A549 (cell line): ENCODE data around the gene TPSAB1. TPM values are rescaled to one million over a fixed set of nuclear protein-coding genes. Genes with fewer than 3 reads are reported as not detected.
"Not testable (repeated sequence)": the region's sequence is repeated elsewhere in the genome, so short reads cannot be mapped to it uniquely, and the experiment has no call there.

Source experiments
- ATAC-seq, 2 experiments: fragments of 200-7000 bp in 1 of 2; fragments of >200 bp in 1 of 2; cut with Nextera tagmentation in 1 of 2; cut with Tn5 transposase in 1 of 2; 3 replicates each; pipeline versions ENCODE4 v1.8.0 to v1.9.1; 2018 to 2020; ENCODE audit warnings: mild to moderate bottlenecking in 1 of 2, moderate library complexity in 1 of 2
- CTCF ChIA-PET: fragments of 300-600 bp; sonication (Branson Sonifier 250); formaldehyde crosslinking; extraction: SDS; loops from one replicate; lab custom pipeline; 2021; ENCODE audit warnings: antibody characterized with exemption, inconsistent platforms; lab: Yijun Ruan, JAX
- POLR2A ChIA-PET: fragments of 350-600 bp; formaldehyde crosslinking; extraction: SDS; loops from one replicate; lab custom pipeline; 2021; ENCODE audit warnings: antibody characterized with exemption, inconsistent platforms; lab: Yijun Ruan, JAX
- DNase-seq, 2 experiments: peaks; one replicate each; pipeline versions ENCODE4 v3.0.0 to v3.0.0-alpha.2; 2011 to 2016; ENCODE audit warnings: low read depth in 1 of 2, low spot score in 1 of 2
- FAIRE-seq: peaks from 2 replicates; lab custom pipeline; 2011; peaks lifted over from hg19 to GRCh38; lab: Jason Lieb, UNC
- H3K27ac ChIP-seq, 2 experiments: fragments of >200 bp; sonication (Bioruptor Twin); formaldehyde crosslinking; 3 replicates each; pipeline ENCODE4 v1.5.1; 2016 to 2017
- H3K4me1 ChIP-seq: fragments of >200 bp; sonication (Bioruptor Twin); formaldehyde crosslinking; 3 replicates; pipeline ENCODE4 v1.6.1; 2016
- H3K4me2 ChIP-seq: fragments of >200 bp; sonication (Bioruptor Twin); formaldehyde crosslinking; 3 replicates; pipeline ENCODE4 v1.6.1; 2016
- H3K4me3 ChIP-seq: fragments of >200 bp; sonication (Bioruptor Twin); formaldehyde crosslinking; 3 replicates; pipeline ENCODE4 v1.5.1; 2016
- H3K9me3 ChIP-seq: fragments of >200 bp; sonication (Bioruptor Twin); formaldehyde crosslinking; 3 replicates; pipeline ENCODE4 v1.6.1; 2016
- CHD4 ChIP-seq: fragments of 200-600 bp; sonication (generic); IDR thresholded peaks from 2 replicates; pipeline ENCODE4 v1.6.1; 2016; ENCODE audit warnings: antibody characterized with exemption, mild to moderate bottlenecking, borderline replicate concordance
- ESRRA ChIP-seq: fragments of 150-350 bp; IDR thresholded peaks from 2 replicates; pipeline ENCODE4 v1.6.1; 2014; ENCODE audit warnings: mild to moderate bottlenecking, low read length, borderline replicate concordance
- FOXS1 ChIP-seq: fragments of 250-450 bp; sonication (Bioruptor Pico); IDR thresholded peaks from 2 replicates; pipeline ENCODE4 v1.5.0; 2020; ENCODE audit warnings: mild to moderate bottlenecking, moderate library complexity
- GATA3 ChIP-seq: IDR thresholded peaks from 2 replicates; pipeline ENCODE4 v1.6.1; 2012; ENCODE audit warnings: borderline replicate concordance
- HDAC2 ChIP-seq: fragments of 200-600 bp; sonication (generic); IDR thresholded peaks from 2 replicates; pipeline ENCODE4 v1.6.1; 2016
- HEYL ChIP-seq: fragments of 250-450 bp; sonication (Bioruptor Pico); IDR thresholded peaks from 2 replicates; pipeline ENCODE4 v1.8.0; 2021; ENCODE audit warnings: mild to moderate bottlenecking, moderate library complexity
- JUNB ChIP-seq: fragments of >200 bp; sonication (Bioruptor Twin); formaldehyde crosslinking; IDR thresholded peaks from 2 replicates; pipeline ENCODE4 v1.6.1; 2016
- KDM1A ChIP-seq: fragments of 200-600 bp; sonication (generic); IDR thresholded peaks from 2 replicates; pipeline ENCODE4 v1.6.1; 2016; ENCODE audit warnings: low read depth, mild to moderate bottlenecking
- KDM5A ChIP-seq: fragments of 200-600 bp; sonication (generic); IDR thresholded peaks from 2 replicates; pipeline ENCODE4 v1.6.1; 2016; ENCODE audit warnings: antibody characterized with exemption, mild to moderate bottlenecking
- MAZ ChIP-seq: fragments of 150-350 bp; IDR thresholded peaks from 2 replicates; pipeline ENCODE4 v1.6.1; 2014; ENCODE audit warnings: antibody characterized with exemption, low read depth, low read length, borderline replicate concordance
- RARB ChIP-seq: fragments of 250-450 bp; sonication (Bioruptor Pico); IDR thresholded peaks from 2 replicates; pipeline ENCODE4 v1.8.0; 2021; ENCODE audit warnings: mild to moderate bottlenecking, moderate library complexity
- RCOR1 ChIP-seq: fragments of 150-350 bp; IDR thresholded peaks from 2 replicates; pipeline ENCODE4 v1.6.1; 2014; ENCODE audit warnings: antibody characterized with exemption, low read length, low read depth
- RFX5 ChIP-seq: fragments of 450-650 bp; IDR thresholded peaks from 2 replicates; pipeline ENCODE4 v1.7.1; 2014; ENCODE audit warnings: antibody characterized with exemption, mild to moderate bottlenecking, moderate library complexity
- SREBF2 ChIP-seq: fragments of 450-650 bp; IDR thresholded peaks from 2 replicates; pipeline ENCODE4 v1.6.1; 2014; ENCODE audit warnings: mild to moderate bottlenecking, moderate library complexity
- WGBS: methylation state at CpG from one replicate; pipeline ENCODE4 v1.1.6; 2017; ENCODE audit errors: missing lambda C conversion rate; 5-methylcytosine and 5-hydroxymethylcytosine counted together
- polyA plus RNA-seq, 4 experiments: library from polyadenylated mRNA; depleted of rRNA in 3 of 4; stranded (reverse); fragments of >200 nt; fragmentation: RNase III in 1 of 4; extraction: RNeasy Plus Mini Kit Qiagen cat#74134 plus additional on column Dnase treatment in 1 of 4; gene quantifications; 2 replicates in 3 of 4; 3 replicates in 1 of 4; pipeline ENCODE4 v1.2.3, GENCODE V29; 2011 to 2017
- TF ChIP-seq, protein P1 (sequence below): IDR thresholded peaks from 2 replicates; pipeline ENCODE4 v1.6.1; 2012; ENCODE audit warnings: low read depth, borderline replicate concordance

Gene TPSAB1
- polyA plus RNA-seq, 2 of the 4 experiments (the other 2 are of a cell fraction), result not detected

- no peak overlapping the region for H3K4me2 ChIP-seq
- TF ChIP-seq SREBF2 (no peak), RFX5 (no peak), RARB (CRISPR knock-in tag) (no peak)
- H3K27ac ChIP-seq, result no peak overlapping the region
- no peak overlapping the region for H3K4me3 ChIP-seq
- CTCF ChIA-PET, result interaction anchor here (1.6 to 5.8 kb wide), 5 partner anchors 8 to 46 kb away, joined by 3 to 53 read pairs (median 13); no protein-coding TSS in a partner anchor
- no peaks in the 10 kb centered on the region for H3K9me3 ChIP-seq
- peaks cover 27% of the 10 kb centered on the region for H3K4me1 ChIP-seq
- no peak for DNase-seq
- POLR2A ChIA-PET, result no interaction called here
- no peak for FAIRE-seq
- WGBS, result 92% methylated on average over 14 of the region's 14 CpGs
- ATAC-seq, result no peak
These were observed 45.2 kb upstream of the TPSAB1 start for GRCh38 chr16:1195393-1195666.

DNA sequence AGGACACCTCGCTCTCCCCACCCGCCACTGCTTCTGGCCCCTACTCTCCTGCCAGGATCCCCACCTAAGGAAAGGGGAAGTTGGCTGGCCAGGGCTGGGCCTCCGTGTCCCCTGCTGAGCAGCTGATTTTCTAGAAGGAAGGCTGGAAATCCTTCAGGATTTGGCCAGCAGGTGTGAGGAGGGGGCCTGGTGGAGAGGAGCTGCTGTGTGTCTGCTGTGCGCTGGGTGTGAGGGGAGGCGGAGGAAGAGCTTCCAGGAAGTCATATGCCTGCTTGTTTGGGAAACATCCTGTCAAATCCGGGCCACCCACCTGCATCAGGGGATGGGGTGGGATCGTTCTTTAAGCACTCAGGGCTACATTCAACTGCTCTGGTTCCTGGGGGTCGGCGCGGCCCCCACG lies 44.0 kb upstream of the TPSAB1 start:
- H3K4me2 ChIP-seq, result no peak overlapping the region
- CTCF ChIA-PET, result interaction anchor here (0.9 to 5.8 kb wide), 6 partner anchors 8 to 138 kb away, joined by 3 to 53 read pairs (median 3); no protein-coding TSS in a partner anchor
- DNase-seq (no peak), FAIRE-seq (no peak), ATAC-seq (no peak)
- 86% methylated on average over 11 of the region's 11 CpGs for WGBS
- TF ChIP-seq CHD4 (no peak), MAZ (no peak), FOXS1 (CRISPR knock-in tag) (no peak), GATA3 (no peak), ESRRA (no peak), RCOR1 (no peak), JUNB (no peak), HEYL (CRISPR knock-in tag) (no peak)
- TF ChIP-seq, protein P1, sequence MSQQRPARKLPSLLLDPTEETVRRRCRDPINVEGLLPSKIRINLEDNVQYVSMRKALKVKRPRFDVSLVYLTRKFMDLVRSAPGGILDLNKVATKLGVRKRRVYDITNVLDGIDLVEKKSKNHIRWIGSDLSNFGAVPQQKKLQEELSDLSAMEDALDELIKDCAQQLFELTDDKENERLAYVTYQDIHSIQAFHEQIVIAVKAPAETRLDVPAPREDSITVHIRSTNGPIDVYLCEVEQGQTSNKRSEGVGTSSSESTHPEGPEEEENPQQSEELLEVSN, result no peak
- POLR2A ChIA-PET, result no interaction called here
- peaks cover 27% of the 10 kb centered on the region for H3K4me1 ChIP-seq
- no peak overlapping the region for H3K4me3 ChIP-seq
- no peak overlapping the region for H3K27ac ChIP-seq
- no peaks in the 10 kb centered on the region for H3K9me3 ChIP-seq

DNA sequence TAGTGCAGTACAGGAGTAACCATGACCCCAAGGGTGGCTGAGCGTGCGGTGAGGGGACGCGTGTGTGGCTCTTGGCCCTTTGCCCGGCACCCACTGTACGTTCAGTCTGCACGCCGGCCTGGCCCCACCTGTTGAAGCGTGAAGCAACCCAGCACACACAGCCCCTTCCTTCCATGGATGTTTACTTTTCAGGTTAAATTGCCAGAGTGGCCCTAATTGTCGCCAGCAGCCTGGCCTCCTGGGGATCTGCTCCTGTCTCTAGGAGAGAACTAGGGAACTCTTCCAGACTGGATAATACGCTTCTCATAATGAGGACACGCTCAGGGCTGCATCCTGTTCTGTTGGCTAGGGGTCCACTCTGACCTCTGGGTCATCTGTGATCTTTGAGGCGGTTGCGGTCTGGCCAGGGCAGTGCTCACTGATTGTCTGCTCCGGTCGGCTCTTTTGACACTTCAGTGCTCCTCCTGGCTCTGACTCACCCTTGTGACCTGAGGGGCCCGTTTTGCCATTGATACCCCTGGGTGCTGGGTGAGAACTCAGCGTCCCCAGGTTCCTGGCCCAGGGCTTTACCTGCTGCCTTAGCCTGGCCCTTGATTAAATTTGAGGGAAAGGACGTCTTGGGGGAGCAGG lies 43.2 kb upstream of the TPSAB1 start:
- H3K27ac ChIP-seq, result no peak overlapping the region
- no peak for ATAC-seq
- FAIRE-seq, result no peak
- DNase-seq, result no peak
- H3K4me1 ChIP-seq, result peaks cover 22% of the 10 kb centered on the region
- H3K9me3 ChIP-seq, result no peaks in the 10 kb centered on the region
- WGBS, result 87% methylated on average over 17 of the region's 19 CpGs
- ChIA-PET CTCF (interaction anchor here (5.8 kb wide), 1 partner anchor 14 kb away, joined by 53 read pairs; no protein-coding TSS in a partner anchor), POLR2A (no interaction called here)
- no peak overlapping the region for H3K4me2 ChIP-seq
- no peak for TF ChIP-seq GATA3
- TF ChIP-seq HEYL (CRISPR knock-in tag), result no peak
- no peak for TF ChIP-seq CHD4
- no peak for TF ChIP-seq HDAC2
- H3K4me3 ChIP-seq, result no peak overlapping the region

DNA sequence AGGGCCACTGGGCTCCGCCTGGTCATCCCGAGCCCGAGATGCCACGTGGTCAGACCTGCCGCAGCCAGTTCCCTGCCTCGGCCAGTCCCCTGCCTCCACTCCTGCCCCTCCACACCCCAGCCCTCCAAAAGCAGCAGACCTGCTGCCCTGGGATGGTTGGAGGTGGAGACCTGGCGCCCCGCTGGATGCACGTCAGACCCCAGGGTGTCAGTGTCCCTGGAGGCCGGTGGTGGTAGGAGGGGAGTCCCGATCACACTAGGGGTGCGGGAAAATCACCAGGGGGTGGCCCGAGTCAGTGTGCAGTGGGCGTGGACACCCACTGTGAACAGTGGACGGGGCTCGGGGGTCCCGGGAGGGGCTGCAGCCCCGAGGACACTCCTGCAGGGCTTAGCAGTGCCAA lies 42.3 kb upstream of the TPSAB1 start:
- Histone ChIP-seq H3K4me1 (peaks cover 13% of the 10 kb centered on the region; the same call in 2 of the 3 replicates), H3K9me3 (no peaks in the 10 kb centered on the region), H3K4me3 (no peak overlapping the region), H3K27ac (no peak overlapping the region), H3K4me2 (no peak overlapping the region)
- DNase-seq (no peak), ATAC-seq (no peak), FAIRE-seq (no peak)
- POLR2A ChIA-PET, result no interaction called here
- no peak for TF ChIP-seq KDM1A
- TF ChIP-seq KDM5A, result no peak
- CTCF ChIA-PET, result no interaction called here
- WGBS, result 85% methylated on average over 9 of the region's 18 CpGs

DNA sequence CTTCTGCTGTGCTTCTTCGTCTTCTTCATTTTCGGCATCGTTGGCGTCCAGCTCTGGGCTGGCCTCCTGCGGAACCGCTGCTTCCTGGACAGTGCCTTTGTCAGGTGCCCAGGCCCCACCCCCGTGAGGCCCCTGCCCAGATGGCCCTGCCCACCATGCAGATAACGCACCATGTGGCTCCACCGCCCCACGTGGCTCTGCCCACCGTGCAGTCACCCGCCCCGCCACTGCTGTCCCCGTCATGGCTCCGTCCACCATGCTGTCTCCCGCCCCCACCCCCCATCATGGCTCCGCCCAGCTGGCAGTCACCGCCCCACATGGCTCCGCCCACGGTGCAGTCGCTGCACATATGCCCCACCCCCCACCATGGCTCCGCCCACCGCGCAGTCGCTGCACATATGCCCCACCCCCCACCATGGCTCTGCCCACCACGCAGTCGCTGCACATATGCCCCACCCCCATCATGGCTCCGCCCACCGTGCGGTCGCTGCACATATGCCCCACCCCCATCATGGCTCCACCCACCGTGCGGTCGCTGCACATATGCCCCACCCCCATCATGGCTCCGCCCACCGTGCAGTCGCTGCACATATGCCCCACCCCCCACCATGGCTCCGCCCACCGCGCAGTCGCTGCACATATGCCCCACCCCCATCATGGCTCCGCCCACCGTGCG lies 41.7 kb upstream of the TPSAB1 start:
- H3K27ac ChIP-seq, FAIRE-seq, H3K9me3 ChIP-seq, H3K4me2 ChIP-seq, DNase-seq, H3K4me3 ChIP-seq, POLR2A ChIA-PET, CTCF ChIA-PET, ATAC-seq: not testable (repeated sequence)
- WGBS, result 95% methylated on average over 11 of the region's 44 CpGs
- H3K4me1 ChIP-seq, result peaks cover 10% of the 10 kb centered on the region; the same call in 2 of the 3 replicates
